NCI-H146 (cell line): ENCODE results near the gene FN3K.
"Not testable (repeated sequence)": the region's sequence is repeated elsewhere in the genome, so short reads cannot be mapped to it uniquely, and the experiment has no call there.

Experiments
- DNase-seq: peaks from one replicate; lab custom pipeline; 2025; lab: John Stamatoyannopoulos, UW

Gene FN3K

DNA sequence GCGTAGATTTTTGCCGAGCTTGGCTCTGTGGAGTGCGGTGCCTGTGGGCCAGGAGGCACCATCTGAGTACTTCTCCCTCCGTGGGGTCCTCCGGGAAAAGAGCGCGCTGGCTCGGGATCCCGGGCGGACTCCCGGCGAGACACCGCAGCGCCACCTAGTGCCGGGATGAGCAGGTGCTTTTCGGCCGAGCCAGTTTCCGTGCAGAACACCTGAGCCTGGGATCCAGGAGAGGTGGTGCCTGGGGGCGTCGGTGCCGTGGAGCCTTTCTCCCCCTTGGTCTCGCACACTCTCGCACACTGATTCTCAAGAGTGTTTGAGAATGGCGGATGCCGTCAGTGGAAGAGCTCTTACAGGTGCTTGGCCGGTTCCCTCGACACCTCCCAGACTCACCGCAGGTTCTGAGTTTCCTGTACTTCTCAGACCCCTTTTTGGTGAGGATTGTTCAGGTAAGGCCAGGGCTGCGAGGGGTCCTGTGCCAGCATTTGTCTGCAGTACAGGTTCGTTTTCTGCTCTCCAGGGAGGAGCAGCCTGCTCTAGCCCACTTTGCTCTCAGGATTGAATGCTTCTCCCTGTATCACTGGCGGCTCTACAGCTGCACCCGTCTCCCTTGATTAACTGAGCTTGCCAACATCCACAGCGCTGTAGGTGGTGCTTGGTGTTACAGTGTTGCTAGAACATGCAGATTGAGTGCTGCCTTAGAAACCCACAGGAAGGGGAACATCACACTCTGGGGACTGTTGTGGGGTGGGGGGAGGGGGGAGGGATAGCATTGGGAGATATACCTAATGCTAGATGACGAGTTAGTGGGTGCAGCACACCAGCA is 39.8 kb downstream of the FN3K start:
- DNase-seq: peak; percentile 31

DNA sequence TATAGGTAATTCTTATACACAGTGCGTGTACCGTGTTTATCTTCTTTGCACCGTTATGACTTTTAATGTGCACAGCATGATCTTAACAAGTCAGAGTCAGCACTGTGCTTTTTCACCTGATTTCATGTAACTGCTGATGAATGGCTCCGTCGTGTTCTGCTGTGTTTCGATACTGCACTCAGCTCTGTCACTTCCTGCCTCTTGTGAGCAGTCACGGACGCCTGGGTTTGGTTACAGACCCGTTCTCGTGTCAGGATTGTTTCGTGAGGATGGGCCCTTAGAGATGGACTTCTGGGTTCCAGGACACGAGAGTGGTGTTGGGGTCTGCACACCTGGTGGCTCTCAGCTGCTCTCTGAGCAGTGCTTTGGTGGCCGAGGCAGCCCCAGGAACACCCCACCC is 41.0 kb downstream of the FN3K start:
- DNase-seq: no peak

DNA sequence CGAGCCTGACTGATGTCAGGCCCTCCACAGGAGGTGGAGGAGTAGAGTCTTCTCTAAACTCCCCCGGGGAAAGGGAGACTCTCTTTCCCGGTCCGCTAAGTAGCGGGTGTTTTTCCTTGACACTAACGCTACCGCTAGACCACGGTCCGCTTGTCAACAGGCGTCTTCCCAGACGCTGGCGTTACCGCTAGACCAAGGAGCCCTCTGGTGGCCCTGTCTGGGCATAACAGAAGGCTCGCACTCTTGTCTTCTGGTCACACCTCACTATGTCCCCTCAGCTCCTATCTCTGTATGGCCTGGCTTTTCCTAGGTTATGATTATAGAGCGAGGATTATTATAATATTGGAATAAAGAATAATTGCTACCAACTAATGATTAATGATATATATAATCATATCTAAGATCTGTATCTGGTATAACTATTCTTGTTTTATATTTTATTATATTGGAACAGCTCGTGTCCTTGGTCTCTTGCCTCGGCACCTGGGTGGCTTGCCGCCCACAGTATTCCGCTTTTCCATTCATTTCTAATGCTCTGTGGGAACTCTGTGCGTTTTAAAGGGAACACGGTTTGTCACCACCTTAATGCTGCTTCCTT is 42.5 kb downstream of the FN3K start:
- DNase-seq: not testable (repeated sequence)

DNA sequence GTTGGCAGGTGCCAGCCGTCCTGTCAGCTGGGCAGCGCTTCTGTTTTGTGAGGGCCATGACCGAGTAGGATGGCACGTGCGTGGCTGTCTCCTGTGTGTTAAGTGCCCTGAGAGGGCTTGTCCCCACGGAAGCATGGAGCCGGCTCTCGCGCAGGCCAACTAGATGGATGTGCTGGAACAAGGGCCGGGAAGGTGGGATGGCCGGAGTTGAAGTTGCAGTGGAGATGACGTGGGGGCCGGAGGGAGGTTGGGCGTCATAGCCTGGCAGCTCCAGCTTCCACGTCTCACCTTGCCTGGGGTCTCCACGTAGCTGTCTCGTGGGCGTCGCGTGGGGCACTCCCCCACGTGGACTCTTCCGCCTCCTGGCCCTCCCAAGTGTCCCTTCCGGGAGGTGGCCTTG is 44.1 kb downstream of the FN3K start:
- DNase-seq: no peak

DNA sequence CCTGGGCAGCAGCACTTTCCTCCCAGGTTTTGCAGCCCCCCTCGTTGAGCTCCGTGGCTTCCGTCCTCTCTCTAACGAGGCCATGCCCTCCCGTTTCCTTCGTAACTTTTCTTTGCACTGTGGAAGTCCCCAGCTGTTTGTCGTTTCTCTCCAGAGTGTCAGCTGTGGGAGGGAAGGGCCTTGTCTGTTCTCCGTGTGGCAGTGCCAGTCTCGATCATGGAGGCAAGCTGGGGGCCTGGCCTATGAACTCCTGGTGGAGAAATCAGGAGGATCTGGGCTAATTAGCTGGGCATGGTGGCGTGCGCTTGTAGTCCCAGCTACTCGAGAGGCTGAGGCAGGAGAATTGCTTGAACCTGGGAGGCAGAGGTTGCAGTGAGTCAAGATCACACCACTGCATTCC is 44.8 kb downstream of the FN3K start:
- no peak for DNase-seq

DNA sequence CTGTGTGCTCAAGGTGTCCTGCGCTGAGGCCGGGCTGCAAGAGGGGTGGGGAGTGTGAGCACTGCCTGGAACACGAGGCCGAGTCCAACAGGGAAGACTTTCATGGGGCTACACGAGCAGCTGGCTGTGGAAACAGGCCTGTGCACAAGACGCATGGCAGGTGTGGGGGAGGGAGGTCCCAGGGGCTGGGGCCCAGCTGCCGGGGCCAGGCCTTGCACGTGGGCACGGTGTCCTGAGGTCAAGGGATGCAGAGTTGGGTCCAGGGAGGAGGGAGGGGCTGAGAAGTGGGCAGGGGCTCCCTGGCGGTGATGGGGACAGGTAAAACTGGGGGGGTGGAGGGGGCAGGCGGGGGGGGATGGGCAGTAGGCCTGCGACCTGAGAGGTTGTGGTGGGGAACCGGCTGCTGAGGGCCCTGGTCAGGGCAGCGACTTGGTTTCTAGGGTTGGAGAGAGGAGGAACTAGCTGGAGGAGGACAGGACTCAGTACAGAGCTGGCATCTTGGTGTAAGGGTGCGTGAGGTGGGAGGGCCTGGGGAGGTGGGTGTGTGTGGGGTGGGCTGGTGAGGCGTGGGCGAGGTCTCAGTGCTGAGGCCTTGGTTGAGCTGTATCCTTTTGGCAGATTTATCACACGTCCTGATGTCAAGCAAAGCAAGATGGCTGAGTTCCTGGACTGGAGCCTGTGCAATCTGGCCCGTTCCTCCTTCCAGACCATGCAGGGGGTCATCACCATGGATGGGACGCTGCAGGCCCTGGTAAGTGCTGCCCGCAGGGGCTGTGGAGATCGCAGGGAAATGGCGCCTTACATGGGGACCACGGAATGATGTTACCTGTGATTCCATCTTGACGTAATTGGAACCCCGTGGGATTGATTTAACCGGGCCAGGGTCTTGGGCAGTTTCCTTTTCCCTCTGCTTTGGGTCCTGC is 45.8 kb downstream of the FN3K start:
- DNase-seq: no peak

DNA sequence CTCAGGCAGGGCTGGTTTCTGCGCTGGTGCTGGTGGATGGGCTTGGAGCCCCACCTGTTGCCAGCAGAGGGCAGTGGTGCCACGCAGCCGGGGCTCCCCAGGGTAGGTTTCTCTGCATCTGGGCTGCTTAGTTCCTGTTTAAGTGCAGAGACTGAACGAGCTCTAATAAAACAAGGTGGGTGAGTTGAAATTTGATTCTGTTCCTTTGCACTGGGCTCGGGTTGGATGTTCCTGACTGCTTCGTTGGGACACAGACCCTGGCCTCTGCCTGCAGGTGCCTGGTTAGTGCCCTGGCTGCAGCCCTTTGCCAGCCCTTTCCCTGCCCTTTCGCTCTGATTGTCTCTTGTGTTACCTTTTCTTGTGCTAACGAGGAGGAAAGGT is 46.5 kb downstream of the FN3K start:
- DNase-seq: peak; percentile 45

DNA sequence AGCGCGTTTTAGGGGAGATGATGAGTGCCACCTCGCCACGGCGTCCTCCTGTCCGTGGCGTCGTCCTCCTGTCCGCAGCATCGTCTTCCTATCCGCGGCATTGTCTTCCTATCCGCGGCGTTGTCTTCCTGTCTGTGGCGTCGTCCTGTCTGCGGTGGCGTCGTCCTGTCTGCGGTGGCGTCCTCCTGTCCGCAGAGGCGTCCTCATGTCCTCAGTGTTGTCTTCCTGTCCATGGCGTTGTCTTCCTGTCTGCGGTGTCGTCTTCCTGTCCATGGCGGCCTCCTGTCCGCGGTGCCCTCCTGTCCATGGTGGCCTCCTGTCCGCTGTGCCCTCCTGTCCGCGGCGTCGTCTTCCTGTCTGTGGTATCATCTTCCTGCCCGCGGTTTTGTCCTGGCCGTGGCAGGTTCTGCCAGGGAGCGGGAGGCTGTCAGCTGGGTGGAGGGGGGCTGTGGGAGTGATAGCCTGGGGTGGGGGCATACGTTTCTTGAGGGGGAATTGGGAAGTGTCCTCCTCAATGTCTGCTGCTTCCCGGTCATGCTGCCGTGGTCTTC is 47.3 kb downstream of the FN3K start:
- DNase-seq: no peak

DNA sequence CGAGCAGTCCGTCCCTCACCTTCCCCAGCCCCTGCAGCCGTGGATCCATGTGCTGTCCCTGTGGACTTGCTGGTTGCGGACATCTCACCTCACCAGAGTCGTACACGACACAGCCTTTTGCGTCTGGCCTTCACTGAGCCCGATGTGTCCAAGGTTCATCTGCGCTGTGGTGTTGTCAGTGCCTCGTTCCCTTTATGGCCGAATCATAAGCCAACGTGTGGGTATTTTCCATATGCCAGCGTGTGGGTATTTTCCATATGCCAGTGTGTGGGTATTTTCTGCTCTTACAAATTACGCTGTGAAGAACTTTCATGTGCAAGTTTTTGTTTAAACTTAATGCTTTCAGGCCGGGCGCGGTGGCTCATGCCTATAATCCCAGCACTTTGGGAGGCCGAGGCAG is 48.1 kb downstream of the FN3K start:
- DNase-seq: no peak

DNA sequence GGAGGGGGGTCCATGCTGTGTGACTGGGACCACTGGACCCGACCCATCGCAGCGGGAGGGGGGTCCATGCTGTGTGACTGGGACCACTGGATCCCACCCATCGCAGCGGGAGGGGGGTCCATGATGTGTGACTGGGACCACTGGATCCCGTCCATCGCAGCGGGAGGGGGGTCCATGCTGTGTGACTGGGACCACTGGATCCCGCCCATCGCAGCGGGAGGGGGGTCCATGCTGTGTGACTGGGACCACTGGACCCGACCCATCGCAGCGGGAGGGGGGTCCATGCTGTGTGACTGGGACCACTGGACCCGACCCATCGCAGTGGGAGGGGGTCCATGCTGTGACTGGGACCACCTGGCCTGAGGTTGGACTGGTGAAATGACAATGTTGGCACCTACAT is 50.2 kb downstream of the FN3K start:
- DNase-seq: not testable (repeated sequence)

DNA sequence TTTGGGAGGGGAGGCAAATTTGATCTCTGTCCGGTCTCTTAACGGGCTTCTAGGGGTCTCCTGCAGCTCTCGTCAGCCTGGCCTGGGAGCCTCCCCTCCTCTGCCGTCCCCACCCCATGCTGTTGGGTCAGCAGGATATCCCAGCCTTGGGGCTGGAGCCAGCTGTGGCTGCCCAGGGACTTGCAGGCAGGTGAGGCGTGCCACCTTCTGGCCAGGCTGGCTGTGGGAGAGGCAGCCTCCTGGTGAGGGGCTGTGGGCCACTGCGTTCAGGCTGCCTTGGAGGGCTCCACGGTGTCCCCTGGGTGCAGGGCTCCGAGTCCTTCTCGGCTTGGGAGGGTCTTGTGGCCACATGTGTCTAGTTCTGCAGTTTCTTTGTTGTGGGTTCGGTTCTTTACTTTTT is 51.0 kb downstream of the FN3K start:
- no peak for DNase-seq

DNA sequence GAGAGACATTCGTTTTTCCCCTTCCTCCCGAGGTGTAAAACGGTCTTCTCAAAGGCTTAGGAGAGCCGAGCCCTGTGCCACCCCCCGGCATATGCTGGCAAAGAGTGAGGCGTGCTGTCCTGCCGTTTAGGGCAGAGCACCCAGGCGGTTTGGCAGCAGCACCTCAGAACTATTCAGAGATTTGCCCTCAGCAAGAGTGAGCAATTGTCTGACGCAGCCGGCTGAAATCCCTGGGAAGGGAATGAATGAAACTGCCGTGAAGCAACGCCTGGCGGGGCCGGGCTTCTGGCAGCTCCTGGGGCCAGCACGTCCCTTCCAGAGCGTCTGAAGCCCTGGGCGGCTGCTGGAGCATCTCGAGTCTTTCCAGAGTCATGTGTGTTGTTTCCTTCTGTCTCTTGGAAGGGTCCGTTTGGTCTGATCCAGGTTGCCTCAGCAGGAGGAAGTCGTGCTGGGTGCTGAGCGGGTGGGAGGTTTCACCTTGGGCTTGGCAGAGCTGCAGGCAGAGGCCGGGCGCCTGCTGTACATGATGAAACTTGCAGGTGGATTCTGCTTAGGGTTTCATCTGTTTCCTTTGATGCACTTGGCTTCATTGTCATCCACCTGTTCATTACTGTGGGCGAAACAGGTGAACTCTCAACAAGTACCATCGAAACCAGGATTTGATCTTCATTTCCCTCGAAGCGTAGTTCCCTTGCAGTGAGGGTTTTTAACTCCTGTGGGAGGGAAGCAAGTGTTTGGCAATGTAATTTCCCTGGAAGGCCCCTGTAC is 51.9 kb downstream of the FN3K start:
- no peak for DNase-seq

DNA sequence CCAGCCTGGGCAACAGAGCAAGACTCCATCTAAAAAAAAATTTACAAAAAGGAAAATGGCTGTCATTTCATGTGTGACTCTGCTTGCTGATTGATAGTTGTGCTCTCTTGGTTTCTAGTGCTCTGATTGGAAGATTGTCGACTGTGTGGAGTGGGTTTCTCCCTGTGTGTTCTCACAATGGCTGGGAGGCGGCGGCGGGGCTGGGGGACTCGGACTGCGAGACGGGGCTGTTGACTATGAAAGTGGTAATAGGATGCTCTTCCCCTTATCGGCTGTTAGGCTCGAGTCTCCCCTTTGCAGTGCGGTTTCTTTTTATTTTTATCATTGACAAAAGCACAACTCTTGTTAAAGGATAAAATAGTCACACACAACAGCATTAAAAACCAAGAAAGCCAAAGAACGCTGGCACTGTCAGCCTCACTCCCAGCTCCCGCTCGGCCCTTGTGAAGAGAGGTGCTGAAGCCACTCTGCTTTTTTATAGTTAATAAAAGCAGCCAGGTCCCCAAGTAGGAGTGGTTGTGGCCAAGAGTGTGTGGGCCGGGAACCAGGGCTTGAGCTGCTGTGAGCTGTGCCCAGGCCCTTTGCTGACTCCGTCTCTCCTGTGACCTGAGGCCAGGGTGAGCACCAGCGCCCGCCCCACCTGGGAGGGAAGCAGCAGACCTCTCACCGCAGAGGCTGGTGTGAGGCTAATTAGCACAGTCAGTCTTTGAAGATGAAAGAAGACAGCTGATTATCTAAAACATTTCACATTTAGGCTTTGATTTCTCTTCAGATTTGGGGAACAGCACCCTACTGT is 53.0 kb downstream of the FN3K start:
- no peak for DNase-seq

DNA sequence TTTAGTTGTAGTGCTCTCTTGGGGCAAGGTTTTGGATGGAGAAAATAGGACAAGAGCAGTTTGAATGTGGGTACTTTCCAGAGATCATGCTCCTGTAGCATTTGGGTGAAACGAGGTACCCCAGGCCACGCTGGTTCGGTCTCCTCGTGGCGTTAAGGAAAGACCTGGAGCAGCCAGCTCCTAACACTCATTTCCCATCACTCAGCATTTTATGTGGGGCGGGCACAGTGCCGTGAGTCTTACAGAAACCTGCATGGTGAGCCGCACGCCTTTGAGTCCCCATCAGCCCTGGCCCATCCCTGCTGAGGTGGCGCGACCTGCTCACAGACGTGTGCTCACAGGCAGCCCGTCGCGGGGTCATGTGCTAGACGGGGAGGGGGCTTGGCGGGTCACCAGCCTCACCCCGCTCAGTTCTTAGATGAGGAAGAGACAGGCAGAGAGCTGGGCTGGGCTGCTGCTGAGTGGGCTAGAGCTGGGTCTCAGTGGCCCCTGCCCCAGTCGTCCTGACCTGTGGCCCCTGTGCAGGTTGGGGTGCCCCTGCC is 53.7 kb downstream of the FN3K start:
- no peak for DNase-seq

DNA sequence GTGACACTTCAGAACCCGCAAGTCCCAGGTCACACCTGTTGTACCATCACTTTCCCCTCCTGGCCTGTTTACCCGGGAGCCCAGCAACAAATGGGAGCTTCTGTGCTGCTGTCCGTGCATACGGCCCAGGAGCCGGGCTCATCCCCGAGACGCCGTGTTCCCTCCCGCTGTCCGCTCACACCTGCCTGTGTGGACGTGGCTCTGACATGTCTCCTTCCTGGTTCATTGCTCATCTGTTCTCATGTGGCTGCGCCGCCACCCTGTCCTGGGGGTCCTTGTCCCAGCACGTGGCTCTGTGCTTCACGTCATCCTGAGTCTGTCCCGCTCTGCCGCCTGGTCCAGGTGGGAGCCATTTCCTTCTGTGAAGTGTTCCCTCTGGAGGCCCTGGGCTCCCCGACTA is 54.4 kb downstream of the FN3K start:
- no peak for DNase-seq

DNA sequence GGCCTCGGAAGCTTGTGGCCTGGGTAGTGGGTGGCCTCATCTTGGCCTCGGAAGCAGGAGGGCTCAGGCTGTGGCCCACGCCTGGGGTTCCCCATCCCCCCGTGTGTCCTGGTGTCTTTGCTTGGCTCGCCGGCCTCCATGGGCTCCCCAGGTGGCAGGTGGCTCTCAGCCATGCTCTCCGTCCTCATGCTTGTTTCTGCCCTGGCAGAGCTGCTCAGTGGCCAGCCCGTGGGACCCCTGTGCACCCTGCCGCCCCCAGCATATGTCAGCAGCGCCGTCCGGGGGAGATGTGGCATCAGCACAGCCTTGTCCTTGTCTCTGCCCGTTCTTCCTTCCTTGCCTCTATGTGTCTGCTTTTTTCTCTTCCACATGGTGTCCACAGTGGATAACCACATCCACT is 55.0 kb downstream of the FN3K start:
- DNase-seq: no peak

DNA sequence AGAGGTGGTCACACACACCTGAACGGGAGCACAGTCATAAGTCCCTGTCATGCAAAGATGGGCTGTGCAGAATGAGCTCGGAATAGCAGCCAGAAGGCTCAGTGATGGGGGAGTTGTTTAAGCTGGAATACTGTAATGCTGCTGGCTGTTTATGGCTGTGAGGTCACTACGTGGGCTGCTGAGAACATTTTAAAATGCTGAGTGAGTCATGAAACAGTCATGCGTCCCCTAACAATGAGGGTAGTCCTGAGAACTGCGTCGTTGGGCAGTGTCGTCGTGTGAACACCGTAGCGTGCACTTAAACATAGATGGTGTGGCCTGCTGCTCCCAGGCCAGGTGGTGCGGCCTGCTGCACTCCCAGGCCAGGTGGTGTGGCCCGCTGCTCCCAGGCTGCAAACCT is 56.1 kb downstream of the FN3K start:
- DNase-seq: no peak

DNA sequence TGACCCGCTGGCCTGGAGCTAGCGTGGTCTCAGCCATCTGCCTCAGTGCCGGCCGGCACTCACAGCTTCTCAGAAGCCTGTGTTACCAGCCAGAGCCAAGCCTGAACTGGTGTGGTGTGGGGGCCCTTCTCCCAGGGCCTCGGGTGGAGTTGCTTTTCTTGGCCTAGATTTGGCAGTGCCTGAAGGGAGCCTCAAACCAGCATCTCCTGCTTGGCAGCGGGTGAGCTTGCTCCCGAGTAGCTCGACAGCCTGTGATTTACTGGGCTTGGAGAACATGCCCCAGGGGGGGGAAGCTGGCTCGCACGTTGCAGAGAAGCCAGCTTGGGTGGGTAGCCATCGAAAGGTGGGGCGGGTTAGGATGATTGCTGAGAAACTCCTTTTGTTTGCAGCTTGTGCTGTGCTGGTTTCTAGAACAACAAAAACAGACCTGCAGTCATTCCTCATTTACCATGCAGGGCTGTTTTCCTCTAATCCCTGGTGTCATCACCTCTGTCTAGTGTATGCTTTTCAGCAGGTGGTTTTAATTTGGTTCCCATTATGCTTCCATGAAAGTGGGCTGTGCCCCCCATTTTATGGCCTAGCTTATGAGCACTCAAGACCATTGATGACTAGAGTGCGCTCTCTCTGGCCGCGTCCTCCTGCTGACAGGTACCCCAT is 58.7 kb downstream of the FN3K start:
- DNase-seq: no peak

DNA sequence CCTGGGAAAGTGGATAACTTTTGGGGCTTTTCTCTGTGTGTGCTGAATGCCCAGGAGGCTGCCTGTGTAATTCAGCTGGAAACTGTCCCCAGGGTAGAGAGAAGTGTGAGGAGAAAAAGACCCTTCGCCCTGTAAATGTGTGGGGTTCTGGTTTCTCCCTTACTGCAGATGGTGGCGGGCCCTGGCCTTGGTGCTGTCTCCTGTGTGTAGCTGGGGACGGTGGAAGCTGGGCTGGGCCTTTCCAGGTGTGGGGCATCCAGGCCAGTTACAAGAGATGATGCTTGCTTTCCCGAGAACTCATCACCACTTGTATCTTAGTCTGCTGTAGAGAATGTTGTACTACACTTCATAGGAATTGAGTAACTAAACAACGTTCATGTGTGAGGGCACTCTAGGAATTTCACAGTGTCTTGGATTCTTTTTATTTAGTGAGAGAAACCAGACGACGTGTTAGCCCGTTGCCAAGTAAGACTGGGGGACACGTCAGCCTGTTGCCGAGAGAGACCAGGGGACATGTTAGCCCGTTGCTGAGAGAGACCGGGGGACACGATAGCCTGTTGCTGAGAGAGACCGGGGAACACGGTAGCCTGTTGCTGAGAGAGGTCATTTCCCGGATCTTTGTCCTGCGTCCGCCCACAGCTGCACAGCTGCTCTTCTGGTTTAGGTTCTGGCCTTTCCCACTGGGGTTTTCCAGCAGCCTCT is 59.5 kb downstream of the FN3K start:
- no peak for DNase-seq

DNA sequence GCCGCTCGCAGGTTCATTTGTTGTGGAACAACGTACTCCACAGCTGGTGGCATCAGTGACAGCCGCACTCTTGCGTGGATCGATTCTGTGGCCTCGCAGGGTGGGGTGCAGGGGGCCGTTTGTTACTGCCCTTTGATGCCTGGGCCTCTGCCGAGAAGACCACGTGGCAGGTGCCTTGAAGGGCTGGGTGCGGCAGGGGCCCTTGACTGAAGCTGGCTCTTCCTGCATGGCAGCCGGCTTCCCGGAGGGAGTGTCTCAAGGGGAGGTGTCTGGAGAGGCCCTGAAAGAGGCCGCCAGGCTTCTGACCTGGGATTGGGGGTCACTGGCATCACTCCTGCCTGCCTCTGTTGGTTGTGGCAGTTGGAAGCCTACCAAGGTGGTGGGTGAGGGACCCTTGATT is 60.2 kb downstream of the FN3K start:
- DNase-seq: no peak
